Spleen (tissue), 11 donors: ENCODE measurements around the gene TRAPPC11. TPM values are rescaled to one million over a fixed set of nuclear protein-coding genes. Genes with fewer than 3 reads are reported as not detected.

Source experiments
- DNase-seq: peaks from one replicate; pipeline ENCODE4 v3.0.0-alpha.2; 2020
- H3K27ac ChIP-seq, 8 donors: fragments of 200-600 bp; sonication (generic) in 7 of 8; 1 replicate in 4 of 8; 2 replicates in 4 of 8; pipeline versions ENCODE4 v1.5.0 to v1.8.0; 2016 to 2021; ENCODE audit warnings: inconsistent platforms in 4 of 8, mild to moderate bottlenecking in 4 of 8, moderate library complexity in 1 of 8
- H3K27me3 ChIP-seq, 7 donors: fragments of 200-600 bp; sonication (generic) in 6 of 7; replicated peaks in 1 of 7; 1 replicate in 4 of 7; 2 replicates in 3 of 7; pipeline versions ENCODE4 v1.5.0 to v1.8.0; 2016 to 2021; ENCODE audit warnings: inconsistent platforms in 3 of 7, mild to moderate bottlenecking in 1 of 7
- H3K36me3 ChIP-seq, 6 donors: fragments of 200-600 bp; sonication (generic) in 5 of 6; 1 replicate in 4 of 6; 2 replicates in 2 of 6; pipeline versions ENCODE4 v1.5.0 to v1.8.0; 2016 to 2021; ENCODE audit warnings: inconsistent platforms in 2 of 6
- H3K4me1 ChIP-seq, 6 donors: fragments of 200-600 bp; sonication (generic) in 5 of 6; 1 replicate in 3 of 6; 2 replicates in 3 of 6; pipeline versions ENCODE4 v1.5.0 to v1.8.0; 2016 to 2021; ENCODE audit warnings: inconsistent platforms in 3 of 6
- H3K4me3 ChIP-seq, 8 donors: fragments of 200-600 bp; sonication (generic) in 7 of 8; 1 replicate in 4 of 8; 2 replicates in 4 of 8; pipeline versions ENCODE4 v1.5.0 to v1.8.0; 2016 to 2021; ENCODE audit warnings: inconsistent platforms in 4 of 8, mild to moderate bottlenecking in 4 of 8, moderate library complexity in 2 of 8
- H3K9me3 ChIP-seq, 8 donors: fragments of 200-600 bp; sonication (generic) in 7 of 8; 1 replicate in 4 of 8; 2 replicates in 4 of 8; pipeline versions ENCODE4 v1.5.0 to v1.8.0; 2016 to 2021; ENCODE audit warnings: inconsistent platforms in 4 of 8
- CTCF ChIP-seq, 11 experiments: fragments of 200-600 bp in 7 of 11; fragments of 450-650 bp in 4 of 11; sonication (generic) in 4 of 11; IDR thresholded peaks in 8 of 11; conservative IDR thresholded peaks in 3 of 11; 1 replicate in 7 of 11; 2 replicates in 4 of 11; pipeline versions ENCODE4 v1.4.0 to v1.8.0; 2016 to 2021; ENCODE audit warnings: antibody characterized with exemption in 11 of 11, inconsistent platforms in 4 of 11, mild to moderate bottlenecking in 1 of 11
- POLR2A ChIP-seq, 3 donors: fragments of 450-650 bp; IDR thresholded peaks; one replicate each; pipeline ENCODE4 v1.5.1; 2017; ENCODE audit warnings: antibody characterized with exemption in 3 of 3, mild to moderate bottlenecking in 1 of 3
- POLR2AphosphoS5 ChIP-seq, 3 donors: sonication (generic); formaldehyde crosslinking; IDR thresholded peaks; one replicate each; pipeline ENCODE4 v1.5.1; 2017; ENCODE audit warnings: antibody characterized with exemption in 3 of 3
- WGBS, 5 donors: extraction: QIAGEN DNeasy Blood & Tissue Kit in 3 of 5; methylation state at CpG; one replicate each; pipeline versions ENCODE4 v1.1.5 to v1.1.7; 2013 to 2018; 5-methylcytosine and 5-hydroxymethylcytosine counted together
- intact Hi-C: fragments of 100-400 bp; cut with DNase I; formaldehyde crosslinking; loops from one replicate; pipeline ENCODE4 v1.15.0; 2023; ENCODE audit warnings: low total_unique reads
- polyA plus RNA-seq, 3 donors: library from polyadenylated mRNA; stranded (reverse); fragments of 200-250 nt; gene quantifications; one replicate each; pipeline ENCODE4 v1.2.1, GENCODE V29; 2013
- total RNA-seq, 7 donors: library from RNA; depleted of rRNA in 3 of 7; stranded (reverse); fragments of >200 nt in 3 of 7; fragmentation: NEBNext Ultra II Directional in 4 of 7; extraction: Animal tissue kit (Norgen Biotek cat#: 25700) in 4 of 7; gene quantifications; one replicate each; pipeline versions ENCODE4 v1.1.0 to v1.2.1, GENCODE V29; 2016 to 2021
- donor health status: healthy with polysubstance abuse.
- donor health status: DM: no; HTN: no; CAD: no; lungs with moderate emphysema.
- donor health status: DM: no; HTN: no; CAD: no.
- donor health status: Bipolar disorder and iron deficiency.
- donor health status: healthy.
- donor health status: DM: no; HTN: no; CAD: no.
- donor health status: DM: yes; HTN: yes; CAD: no.

The TRAPPC11 gene
- total and polyA plus RNA-seq, 10 donors = 14.3 to 72.2 (median 42.3) TPM

DNA sequence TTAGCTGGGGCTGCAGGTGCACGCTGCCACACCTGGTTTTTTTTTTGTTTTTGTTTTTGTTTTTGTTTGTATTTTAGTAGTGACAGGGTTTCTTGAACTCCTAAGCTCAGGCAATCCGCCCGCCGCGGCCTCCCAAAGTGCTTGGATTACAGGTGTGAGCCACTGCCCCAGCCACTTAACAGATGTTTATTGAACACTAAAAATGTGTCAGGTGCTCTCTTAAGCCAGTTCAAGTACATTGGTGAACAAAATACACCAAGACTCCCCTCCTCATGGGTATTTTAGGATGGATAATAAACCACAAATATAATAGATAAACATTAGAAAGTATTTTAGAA lies 69.9 kb downstream of the TRAPPC11 start:
- Histone ChIP-seq H3K27ac (no peak overlapping the region), H3K9me3 (peaks cover 0 to 7% (median 0%) of the 10 kb centered on the region in 8 donors), H3K27me3 (no peaks in the 10 kb centered on the region), H3K4me3 (no peak overlapping the region), H3K36me3 (no peaks in the 10 kb centered on the region), H3K4me1 (no peaks in the 10 kb centered on the region)
- intact Hi-C loops = no loop called here
- no peak for DNase-seq
- 92 to 97% (median 95%) methylated on average over 5 of the region's 5 CpGs for WGBS, 5 donors
- TF ChIP-seq POLR2AphosphoS5 (IDR thresholded peaks at IDR 0.05) (no peak), POLR2A (IDR thresholded peaks at IDR 0.05) (no peak), CTCF (IDR thresholded peaks at IDR 0.05 in 8 of 11, conservative IDR thresholded peaks at IDR 0.05 in 3 of 11) (no peak)

DNA sequence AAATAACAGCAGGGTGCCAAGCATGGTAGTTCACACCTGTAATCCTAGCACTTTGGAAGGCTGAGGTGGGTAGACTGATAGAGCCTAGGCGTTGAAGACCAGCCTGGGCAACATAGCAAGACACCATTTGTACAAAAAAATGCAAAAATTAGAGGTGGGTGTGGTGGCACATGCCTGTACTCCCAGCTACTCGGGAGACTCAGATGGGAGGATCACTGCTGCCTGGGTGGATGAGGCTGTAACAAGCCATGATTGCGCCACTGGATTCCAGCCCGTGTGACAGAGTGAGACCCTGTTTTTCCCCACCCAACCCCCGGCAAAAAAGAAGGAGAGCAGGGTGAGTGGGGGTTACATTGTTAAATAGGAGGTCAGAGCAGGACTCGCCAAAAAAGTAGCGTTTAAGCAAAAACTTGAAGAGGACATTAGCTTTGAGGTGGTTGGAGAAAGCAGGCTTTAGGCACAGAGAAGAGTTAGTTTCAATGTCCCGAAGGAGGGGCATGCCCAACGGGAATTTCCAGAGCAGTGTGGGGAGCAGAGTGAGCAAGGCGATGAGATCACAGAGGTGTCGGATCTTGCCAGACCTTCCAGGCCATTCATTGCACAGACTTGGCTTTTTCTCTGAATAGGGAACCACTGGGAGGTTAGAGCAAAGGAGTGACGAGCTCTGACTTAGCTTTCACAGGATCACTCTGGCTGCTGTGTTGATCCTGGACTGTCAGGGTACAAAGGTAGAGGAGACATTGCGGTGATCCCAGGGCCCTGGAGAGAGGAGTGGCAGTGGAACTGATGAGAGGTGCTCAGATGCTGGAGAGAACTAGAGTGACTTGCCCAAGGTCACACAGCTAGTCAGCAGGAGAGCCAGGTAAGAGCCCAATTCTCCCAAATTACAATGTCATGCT lies 70.6 kb downstream of the TRAPPC11 start:
- TF ChIP-seq POLR2AphosphoS5 (IDR thresholded peaks at IDR 0.05) (no peak), CTCF (IDR thresholded peaks at IDR 0.05 in 8 of 11, conservative IDR thresholded peaks at IDR 0.05 in 3 of 11) (no peak), POLR2A (IDR thresholded peaks at IDR 0.05) (no peak)
- H3K4me3 ChIP-seq = no peak overlapping the region
- H3K36me3 ChIP-seq = no peaks in the 10 kb centered on the region
- H3K4me1 ChIP-seq = no peaks in the 10 kb centered on the region
- intact Hi-C loops = no loop called here
- peaks cover 0 to 7% (median 0%) of the 10 kb centered on the region in 8 donors for H3K9me3 ChIP-seq
- H3K27me3 ChIP-seq = no peaks in the 10 kb centered on the region
- 65 to 81% (median 76%) methylated on average over 13 of the region's 13 CpGs for WGBS, 5 donors
- H3K27ac ChIP-seq = no peak overlapping the region
- DNase-seq = no peak

DNA sequence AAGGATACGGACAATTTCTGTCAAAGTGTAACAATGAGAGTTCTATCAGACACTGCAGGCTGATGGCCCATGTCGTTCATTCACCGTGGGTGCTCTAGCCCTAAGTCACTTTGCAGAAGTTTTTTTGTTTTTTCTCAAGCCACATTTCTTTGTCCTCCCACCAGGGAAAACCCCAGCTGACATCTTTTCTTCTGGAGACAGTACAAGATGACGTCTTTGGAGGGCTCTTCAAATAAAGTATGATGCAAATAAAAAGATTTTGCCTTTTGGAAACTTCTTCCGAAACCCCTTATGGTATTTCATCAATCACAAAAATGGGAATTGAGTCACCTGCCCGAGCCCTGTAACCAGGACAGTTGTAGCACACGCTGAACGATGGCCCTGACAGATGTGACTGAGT lies 73.2 kb downstream of the TRAPPC11 start:
- Histone ChIP-seq H3K9me3 (no peaks in the 10 kb centered on the region), H3K4me3 (no peak overlapping the region), H3K36me3 (no peaks in the 10 kb centered on the region), H3K27ac (no peak overlapping the region), H3K4me1 (no peaks in the 10 kb centered on the region), H3K27me3 (no peaks in the 10 kb centered on the region)
- WGBS, 5 donors = 84 to 90% (median 85%) methylated on average over 8 of the region's 8 CpGs
- intact Hi-C loops = no loop called here
- no peak for TF ChIP-seq CTCF (IDR thresholded peaks at IDR 0.05 in 8 of 11, conservative IDR thresholded peaks at IDR 0.05 in 3 of 11)
- TF ChIP-seq POLR2A (IDR thresholded peaks at IDR 0.05) = no peak
- no peak for TF ChIP-seq POLR2AphosphoS5 (IDR thresholded peaks at IDR 0.05)
- DNase-seq = no peak

DNA sequence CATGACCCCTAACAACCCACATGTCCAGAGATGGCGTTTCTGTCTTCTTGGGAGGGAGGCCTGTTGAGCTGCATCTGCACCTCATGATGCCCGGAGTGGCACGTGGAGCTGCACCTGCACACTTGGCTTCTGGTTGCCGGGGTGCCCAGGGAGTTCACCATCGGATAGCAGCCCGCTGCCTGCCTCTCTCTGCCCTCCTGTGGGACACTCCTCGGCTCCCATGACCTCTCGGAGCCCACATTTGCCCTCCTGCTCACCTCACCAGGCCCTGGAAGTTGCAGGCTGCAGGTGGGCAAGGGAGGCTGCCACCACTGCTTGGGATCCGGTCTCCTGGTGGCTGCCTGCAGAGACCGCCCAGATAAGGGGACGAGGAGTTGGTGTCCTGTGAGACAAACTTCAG lies 74.1 kb downstream of the TRAPPC11 start:
- WGBS, 5 donors = 82 to 95% (median 94%) methylated on average over 4 to 11 of the region's 11 CpGs
- no peak for DNase-seq
- TF ChIP-seq POLR2A (IDR thresholded peaks at IDR 0.05) (no peak), POLR2AphosphoS5 (IDR thresholded peaks at IDR 0.05) (no peak)
- Histone ChIP-seq H3K27ac (no peak overlapping the region), H3K27me3 (no peaks in the 10 kb centered on the region), H3K4me1 (no peaks in the 10 kb centered on the region), H3K4me3 (no peak overlapping the region), H3K36me3 (no peaks in the 10 kb centered on the region), H3K9me3 (no peaks in the 10 kb centered on the region)
- intact Hi-C loops = no loop called here
